Limb (tissue), 2 donors: Measurements from ENCODE around the gene CHST6.
"Not testable (repeated sequence)": the region's sequence is repeated elsewhere in the genome, so short reads cannot be mapped to it uniquely, and the experiment has no call there.

Experiments
- DNase-seq, 2 donors: peaks; one replicate each; pipeline ENCODE4 v3.0.0-alpha.2; 2016; ENCODE audit errors: extremely low spot score in 2 of 2

The CHST6 gene

GRCh38 chr16:75476817-75477216 is 18.4 kb downstream of the CHST6 start:
- DNase-seq = no peak

- no peak for DNase-seq
These were observed 19.8 kb downstream of the CHST6 start for GRCh38 chr16:75475420-75475847.

GRCh38 chr16:75472908-75473877 is 22.0 kb downstream of the CHST6 start:
- DNase-seq = no peak

GRCh38 chr16:75471723-75472633 is 23.3 kb downstream of the CHST6 start:
- peak; percentile 71 to 84 for DNase-seq

- DNase-seq = no peak
These were observed 28.5 kb downstream of the CHST6 start for GRCh38 chr16:75466760-75467159.

- peak; percentile 98 to 100 for DNase-seq
These were observed 30.9 kb downstream of the CHST6 start, which contains the start of gene TMEM170A for GRCh38 chr16:75464122-75464918. TMEM170A (minus strand) TSS chr16:75464689; CDS start chr16:75464600, 89 bp downstream.

GRCh38 chr16:75463389-75464121 is 31.7 kb downstream of the CHST6 start:
- DNase-seq = peak; percentile 30 to 78

- no peak for DNase-seq
These were observed 32.4 kb downstream of the CHST6 start for GRCh38 chr16:75462806-75463205.

- DNase-seq = no peak
These were observed 33.7 kb downstream of the CHST6 start for GRCh38 chr16:75461575-75461974.

- peak; percentile 60 to 67 for DNase-seq
These were observed 34.8 kb downstream of the CHST6 start for GRCh38 chr16:75460446-75460845.

- no peak for DNase-seq
These were observed 35.5 kb downstream of the CHST6 start for GRCh38 chr16:75459691-75460090.

- no peak for DNase-seq
These were observed 36.8 kb downstream of the CHST6 start for GRCh38 chr16:75458439-75458838.

GRCh38 chr16:75458029-75458428 is 37.2 kb downstream of the CHST6 start:
- DNase-seq = no peak

GRCh38 chr16:75457485-75458021 is 37.7 kb downstream of the CHST6 start:
- no peak for DNase-seq

GRCh38 chr16:75456971-75457370 is 38.3 kb downstream of the CHST6 start:
- DNase-seq = no peak

- not testable (repeated sequence) for DNase-seq
These were observed 38.8 kb downstream of the CHST6 start for GRCh38 chr16:75456486-75456885.

GRCh38 chr16:75455677-75456076 is 39.6 kb downstream of the CHST6 start:
- no peak for DNase-seq

GRCh38 chr16:75452464-75453190 is 42.6 kb downstream of the CHST6 start:
- DNase-seq = no peak

- DNase-seq = no peak
These were observed 48.8 kb downstream of the CHST6 start for GRCh38 chr16:75446416-75446815.
